Activated T-cell treated with anti-CD3 and anti-CD28 coated beads, Interleukin-2, amount 50 U/mL, for 48 hours (primary cell): ENCODE results near the gene HLA-DRB5.
"Not testable (repeated sequence)": the region's sequence is repeated elsewhere in the genome, so short reads cannot be mapped to it uniquely, and the experiment has no call there.

Experiments used
- DNase-seq, 2 experiments: peaks; one replicate each; pipeline ENCODE4 v3.0.0-alpha.2; 2020

Gene HLA-DRB5

DNA sequence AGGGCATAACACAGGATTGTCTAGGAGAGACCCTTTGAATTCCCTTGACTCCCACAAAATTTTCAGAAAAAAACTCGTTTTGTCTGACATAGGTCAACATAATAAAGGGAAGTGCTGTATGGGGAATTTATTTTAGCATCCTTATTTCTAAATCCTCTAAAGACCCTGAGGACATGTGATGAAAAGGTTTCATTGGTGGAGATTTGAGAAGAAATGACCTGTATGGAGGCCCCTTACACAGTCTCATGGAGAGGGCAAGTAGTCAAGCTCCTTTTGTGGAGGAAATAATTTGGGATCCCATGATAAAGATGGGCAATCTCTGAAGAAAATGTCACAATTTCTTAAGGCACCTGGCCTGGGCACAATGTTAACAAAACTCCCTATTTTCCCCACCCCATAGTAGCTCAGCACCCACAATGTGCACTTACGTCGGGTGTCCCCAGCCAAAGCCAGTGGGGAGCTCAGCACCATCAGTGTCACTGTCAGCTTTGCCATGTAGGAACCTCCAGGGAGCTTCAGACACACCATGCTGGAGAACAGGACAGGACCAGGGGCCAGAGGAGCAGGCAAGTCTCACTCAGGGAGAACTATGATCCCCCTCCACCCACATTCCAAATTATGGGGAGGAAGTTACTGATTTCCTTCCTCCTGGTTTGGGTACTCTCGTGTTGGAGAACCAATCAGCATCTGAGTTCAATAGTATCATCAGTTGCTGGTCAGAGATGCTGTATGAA, at the start of gene HLA-DRB5:
Gene HLA-DRB5 (minus strand): TSS at position 591 of the 734 bp plus-strand sequence. CDS start 63 bp downstream, at position 528.
- peak; percentile 15 to 17 for DNase-seq

DNA sequence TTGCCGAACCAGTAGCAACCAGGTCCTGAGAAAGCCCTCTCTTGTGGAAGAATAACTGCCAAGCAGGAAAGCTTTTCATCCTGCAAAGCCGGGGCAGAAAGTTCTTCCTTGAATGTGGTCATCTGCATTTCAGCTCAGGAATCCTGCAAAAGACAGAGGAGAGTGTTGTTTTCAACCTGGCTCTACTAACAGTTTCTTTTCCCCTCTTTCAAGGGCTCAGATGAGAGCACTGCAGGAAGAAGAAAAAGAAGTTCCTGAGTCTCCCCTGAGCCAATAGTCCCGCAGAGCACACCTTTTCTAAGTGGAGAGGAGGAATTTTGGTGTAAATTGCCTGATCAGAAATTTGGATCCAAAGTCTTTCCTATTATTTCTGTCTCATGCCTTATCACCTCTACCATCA, 48.9 kb upstream of the HLA-DRB5 start:
- no peak for DNase-seq

DNA sequence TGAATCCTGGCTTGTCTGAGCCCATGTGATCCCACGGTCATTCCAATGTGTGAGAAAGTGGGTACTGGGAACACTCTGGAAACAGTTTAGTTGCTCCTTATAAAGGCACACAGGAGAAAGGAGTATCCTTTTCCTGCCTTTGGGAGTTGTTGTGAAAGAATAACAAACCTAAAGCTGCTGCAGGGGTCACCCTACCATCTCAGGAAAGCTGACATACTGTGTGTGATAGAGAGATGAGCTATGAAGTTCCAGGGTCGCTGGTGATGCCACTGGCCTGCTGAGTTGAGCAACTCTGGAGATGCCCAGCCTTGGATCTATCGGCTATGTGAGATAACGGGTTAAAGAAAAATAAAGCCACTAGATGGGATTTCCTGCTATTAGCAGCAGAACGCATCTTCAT, 47.4 kb upstream of the HLA-DRB5 start:
- not testable (repeated sequence) for DNase-seq

DNA sequence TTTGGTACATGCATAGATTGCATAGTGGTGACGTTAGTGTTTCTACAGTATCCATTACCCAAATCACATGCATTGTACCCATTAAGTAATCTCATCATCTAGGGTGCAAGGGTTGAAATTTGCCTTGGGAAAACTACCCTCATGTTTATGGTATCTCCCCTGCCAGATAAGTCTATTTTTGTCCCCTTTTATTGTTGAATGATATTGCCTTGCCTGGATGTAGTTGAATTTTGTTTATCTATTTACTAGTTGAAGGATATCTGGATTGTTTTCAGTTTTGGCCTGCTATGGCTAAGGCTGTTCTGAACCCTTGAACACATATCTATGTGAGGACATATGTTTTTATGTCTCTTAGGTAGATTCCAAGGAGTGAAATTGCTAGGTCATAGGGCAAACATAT, 46.2 kb upstream of the HLA-DRB5 start:
- no peak for DNase-seq

DNA sequence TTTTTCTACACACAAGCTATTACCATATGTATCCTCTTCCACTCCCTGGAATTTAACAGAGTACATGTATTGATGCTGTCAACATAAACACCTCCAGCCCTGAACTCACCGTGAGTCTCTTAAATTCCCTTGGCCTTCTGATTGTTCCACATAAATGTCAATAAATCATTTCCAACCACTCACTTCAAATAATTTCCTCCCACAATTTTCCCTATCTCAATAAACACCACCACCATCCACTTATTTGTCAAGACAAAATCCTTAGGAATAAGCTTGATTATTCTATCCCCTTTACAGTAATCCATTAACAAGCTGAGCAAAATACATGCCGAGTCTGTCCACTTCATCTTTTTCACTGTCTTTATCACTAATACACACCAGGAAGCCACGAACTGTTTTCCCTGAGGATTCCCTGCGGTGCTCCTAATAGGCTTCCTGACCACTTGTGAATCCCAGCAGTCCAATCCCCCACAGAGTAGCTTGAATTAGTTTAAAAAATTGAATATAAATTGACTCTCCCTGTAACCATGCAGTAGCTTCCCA, 40.3 kb upstream of the HLA-DRB5 start:
- DNase-seq: no peak

DNA sequence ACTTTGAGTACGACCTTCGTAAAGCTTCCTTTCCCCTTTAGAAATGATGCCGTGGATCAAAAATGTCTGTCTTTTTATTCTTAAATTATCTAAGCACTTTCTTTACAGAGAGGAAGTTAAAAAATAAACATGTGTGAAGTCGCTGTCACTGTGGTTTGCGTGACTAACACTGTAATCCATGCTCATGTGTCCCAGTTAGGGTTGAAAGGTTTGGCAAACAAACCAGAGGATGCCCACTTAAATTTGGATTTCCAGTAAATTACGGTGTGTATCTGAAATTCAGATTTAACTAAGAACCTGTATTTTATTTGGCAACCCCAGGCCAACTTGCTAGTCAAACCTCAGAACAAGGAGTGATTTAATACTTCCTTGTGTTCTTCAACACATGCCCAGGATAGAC, 38.5 kb upstream of the HLA-DRB5 start:
- no peak for DNase-seq

DNA sequence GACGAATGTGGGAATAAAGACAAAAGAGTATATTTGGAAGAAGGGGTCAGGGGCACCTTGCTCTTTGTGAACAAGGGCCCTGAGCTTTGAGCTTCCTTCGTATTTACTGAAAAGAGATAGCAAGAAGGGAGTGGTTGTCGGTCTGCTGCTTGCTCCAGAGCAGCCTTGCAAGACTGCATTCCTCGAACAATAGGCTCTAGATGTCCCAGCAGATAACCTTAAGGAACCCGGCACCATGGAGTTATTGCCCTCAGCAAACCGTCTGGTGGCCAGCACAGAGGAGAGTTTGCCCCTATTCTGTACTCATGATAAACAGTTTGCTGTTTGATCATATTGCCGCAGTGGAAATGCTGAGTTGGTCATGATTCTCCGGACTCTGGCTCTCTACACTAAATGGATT, 36.9 kb upstream of the HLA-DRB5 start:
- no peak for DNase-seq

DNA sequence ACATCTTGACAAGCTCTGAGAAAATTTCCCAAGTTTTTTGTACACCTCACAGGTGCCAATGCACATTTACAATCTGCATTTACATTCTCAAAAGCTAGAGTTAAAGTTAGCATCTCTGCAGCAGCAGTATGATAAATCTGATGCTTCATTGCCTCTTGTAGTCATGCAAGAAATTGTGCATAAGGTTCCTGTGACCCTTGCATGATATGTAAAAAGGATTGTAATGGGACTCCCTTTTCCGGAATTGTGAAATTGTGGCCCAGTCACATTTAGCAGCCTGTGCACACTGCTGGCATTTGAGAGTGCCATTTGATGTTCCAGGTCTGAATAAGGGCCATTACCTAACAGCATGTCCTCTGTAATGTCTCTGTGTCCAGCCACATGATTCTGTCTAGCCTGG, 35.4 kb upstream of the HLA-DRB5 start:
- no peak for DNase-seq

DNA sequence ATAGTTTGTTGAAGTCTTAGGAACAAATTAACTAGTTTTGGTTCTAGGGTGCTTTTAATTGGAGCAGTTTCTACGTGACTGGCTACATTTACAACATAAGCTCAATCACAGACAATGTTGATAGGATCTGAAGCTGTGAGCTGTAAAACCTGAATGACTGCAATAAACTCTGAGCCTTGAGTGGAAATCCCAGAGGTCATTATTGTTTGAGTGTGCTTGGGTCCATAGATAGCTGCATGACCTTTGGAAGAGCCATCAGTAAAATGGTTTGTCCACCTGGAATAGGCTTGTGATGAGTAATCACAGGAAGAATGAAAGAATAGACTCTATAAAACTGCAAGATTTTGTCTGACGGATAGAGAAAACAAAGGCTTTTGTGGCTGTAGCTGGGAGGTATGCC, 32.9 kb upstream of the HLA-DRB5 start:
- no peak for DNase-seq

DNA sequence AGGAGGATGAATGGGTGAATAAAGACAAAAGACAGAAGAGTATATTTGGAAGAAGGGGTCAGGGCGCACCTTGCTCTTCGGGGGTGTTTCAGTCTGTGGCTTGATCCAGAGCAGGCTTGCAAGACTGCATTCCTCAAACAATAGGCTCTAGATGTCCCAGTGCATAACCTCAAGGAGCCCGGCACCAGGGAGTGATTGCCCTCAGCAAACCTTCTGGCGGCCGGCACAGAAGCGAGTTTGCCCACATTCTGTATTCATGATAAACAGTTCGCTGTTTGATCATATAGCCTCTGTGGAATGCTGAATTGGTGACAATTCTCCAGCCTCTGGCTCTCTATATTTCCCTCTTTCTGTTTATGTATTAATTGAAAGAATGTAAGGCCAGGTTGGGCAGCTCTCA, 29.7 kb upstream of the HLA-DRB5 start:
- no peak for DNase-seq

DNA sequence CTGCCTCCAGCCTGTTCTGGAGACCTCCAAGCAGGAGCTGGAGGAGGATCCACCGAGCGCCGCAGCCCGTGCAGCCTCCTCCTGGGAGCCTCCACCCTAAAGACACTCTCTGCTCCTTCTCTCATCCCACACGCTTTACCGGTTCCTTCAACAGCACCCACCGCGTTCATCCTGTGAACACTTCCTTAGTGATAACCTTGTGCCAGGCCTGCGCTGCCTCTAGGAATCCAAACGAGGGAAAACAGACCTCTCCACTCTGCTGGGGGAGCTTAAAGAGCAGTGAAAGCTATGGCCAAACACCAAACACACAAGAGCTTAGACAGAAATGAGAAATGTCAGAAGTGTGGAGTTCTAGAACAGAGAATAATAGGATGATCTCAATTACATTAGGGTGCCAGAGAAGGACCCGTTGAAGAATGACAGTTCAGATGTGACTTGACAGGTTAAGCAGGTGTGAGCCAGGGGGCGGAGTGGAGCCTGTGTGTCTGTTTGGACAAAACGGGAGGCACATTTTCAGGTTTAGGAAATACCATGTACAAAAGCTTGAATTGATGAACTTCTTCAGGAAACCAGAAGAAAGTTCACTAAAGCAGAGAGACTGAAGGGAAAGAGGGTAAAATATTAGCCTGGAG, 28.5 kb upstream of the HLA-DRB5 start:
- no peak for DNase-seq

DNA sequence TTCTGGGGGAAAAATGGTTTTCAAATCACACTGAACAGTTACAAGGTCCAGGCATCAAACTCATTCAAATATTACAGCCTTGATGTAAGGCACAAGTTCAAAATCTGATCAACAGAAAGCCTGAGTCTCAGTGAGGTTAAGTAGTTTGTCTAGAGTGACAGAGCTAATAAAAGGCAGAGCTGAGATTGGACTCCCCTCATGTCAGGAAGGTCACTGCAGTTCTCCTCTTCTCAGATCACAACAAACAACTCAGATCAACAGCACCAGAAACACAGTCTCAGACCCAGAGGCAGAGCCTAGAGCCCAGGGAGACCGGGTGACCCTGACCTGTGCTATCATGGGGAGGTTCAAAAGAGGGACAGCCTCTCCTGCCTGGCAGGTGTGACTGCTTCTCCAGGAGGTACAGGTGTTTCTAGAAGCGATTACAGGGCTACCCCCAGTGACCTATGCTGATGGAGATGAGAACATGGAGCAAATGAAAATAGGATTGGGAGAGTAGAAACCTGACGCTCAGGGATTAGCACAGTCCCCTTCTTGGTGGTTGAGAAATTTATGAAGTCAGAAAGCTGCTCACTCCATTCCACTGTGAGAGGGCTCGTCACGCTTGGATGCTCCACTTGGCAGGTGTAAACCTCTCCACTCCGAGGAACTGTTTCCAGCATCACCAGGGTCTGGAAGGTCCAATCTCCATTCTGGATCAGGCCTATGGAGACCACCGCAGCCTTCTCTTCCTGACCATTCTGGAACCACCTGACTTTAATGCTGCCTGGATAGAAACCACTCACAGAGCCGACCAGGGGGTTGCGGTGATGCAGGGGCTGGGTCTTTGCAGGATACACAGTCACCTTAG, 24.3 kb upstream of the HLA-DRB5 start:
- no peak for DNase-seq

DNA sequence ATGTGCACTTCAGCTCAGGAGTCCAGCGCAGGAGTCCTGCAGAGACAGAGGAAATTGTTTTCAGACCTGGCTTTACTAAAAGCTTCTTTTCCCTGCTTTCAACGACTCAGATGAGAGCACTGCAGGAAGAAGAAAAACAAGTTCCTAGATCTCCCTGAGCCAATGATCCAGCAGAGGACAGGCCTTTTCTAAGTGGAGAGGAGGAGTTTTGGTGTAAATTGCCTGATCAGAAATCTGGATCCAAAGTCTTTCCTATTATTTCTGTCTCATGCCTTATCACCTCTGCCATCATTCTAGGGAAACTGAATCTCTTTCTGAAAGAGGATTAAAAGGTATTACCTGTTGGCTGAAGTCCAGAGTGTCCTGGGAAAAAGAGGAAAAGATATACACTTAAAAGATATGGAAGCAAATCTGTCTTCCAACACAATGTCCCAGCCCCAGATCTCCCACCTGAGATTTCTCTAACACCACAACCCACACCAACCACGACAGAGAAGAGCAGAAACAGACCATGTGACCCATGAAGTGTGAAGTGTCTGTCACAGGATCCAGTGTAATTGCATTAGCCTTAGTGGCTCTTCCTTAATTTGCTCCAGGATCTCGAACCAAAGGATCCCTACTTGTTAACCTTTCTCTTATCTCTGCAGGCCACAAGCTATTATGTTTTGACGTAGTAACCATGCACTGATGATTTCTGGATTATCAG, 23.1 kb upstream of the HLA-DRB5 start:
- no peak for DNase-seq

DNA sequence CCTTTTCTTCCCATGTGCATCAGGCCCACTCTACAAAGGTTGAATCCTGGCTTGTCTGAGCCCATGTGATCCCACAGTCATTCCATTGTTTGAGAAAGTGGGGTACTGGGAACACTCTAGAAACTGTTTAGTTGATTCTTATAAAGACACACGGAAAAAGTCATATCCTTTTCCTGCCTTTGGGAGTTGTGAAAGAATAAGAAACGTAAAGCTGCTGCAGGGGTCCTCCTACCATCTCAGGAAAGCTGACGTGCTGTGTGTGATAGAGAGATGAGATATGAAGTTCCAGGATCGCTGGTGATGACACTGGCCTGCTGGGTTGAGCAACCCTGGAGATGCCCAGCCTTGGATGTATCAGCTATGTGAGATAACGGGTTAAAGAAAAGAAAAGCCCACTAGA, 21.3 kb upstream of the HLA-DRB5 start:
- DNase-seq: no peak

DNA sequence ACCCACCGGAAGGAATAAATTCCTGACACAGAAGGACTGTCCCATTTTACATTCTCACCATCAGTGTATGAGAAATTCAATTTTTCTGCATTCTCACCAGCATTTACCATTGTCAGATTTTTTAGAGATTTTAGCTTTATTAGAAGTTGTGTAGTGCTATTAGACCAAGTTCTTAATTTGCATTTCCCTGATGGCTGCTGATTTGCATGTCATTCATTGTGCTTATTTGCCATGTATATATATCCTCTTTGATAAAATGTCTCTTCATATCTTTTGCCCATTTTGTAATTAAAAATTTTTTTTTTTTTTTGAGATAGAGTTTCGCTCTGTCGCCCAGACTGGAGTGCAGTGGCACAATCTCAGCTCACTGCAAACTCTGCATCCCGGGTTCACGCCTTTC, 9.8 kb upstream of the HLA-DRB5 start:
- DNase-seq: no peak

DNA sequence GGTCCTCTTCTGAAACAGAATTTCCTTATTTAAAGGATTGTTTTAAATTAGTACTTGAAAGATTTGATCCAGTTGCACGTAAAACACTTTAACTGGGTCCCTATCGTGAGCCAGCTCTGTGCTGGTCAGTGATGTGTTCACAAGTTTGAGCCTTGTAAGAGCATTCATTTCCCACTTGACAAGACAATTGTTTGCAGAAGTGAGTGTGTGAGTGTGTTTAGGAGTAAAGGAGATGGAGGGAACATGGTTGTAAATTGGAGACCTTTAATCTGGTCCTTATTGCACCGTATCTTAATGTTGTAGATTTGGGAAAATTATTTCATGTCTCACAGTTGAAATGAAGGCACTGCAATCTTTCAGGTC, 325 bp upstream of the HLA-DRB5 start:
- not testable (repeated sequence) for DNase-seq

DNA sequence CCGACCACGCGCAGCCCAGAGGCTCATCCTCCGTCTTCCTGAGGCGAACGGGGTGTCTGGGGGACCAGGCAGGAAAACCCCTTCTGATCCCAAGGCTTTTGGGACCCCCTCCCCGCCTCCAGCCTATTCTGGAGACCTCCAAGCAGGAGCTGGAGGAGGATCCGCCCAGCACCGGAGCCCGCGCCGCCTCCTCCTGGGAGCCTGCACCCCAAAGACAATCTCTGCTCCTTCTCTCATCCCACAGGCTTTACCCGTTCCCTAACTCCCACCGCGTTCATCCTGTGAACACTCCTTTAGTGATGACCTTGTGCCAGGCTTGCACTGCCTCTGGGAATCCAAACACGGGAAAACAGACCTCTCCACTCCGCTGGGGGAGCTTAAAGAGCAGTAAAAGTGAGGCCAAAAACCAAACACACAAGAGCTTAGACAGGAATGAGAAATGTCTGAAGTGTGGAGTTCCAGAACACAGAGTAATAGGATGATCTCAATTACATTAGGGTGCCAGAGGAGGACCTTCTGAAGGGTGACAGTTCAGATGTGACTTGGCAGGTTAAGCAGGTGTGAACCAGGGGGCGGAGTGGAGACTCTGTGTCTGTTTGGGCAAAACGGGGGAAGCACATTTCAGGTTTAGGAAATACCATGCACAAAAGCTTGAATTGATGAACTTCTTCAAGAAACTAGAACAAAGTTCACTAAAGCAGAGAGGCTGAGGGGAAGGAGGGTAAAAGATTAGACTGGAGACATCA, 7.6 kb downstream of the HLA-DRB5 start:
- DNase-seq: no peak

DNA sequence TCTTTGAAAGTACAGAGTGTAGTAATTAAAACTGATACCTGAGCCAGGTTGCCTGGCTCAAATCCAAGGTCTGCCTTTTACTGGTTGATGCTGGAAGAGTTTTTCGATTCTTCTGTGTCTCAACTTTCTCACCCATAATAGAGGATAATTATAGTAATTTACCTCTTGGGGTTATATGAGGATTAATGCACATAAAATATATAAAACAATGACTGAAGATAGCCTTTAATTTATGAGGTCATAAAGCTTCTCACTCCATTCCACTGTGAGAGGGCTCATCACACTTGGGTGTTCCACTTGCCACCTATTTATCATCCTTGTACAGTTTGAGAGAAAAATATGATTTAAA, 10.2 kb downstream of the HLA-DRB5 start:
- DNase-seq: no peak

DNA sequence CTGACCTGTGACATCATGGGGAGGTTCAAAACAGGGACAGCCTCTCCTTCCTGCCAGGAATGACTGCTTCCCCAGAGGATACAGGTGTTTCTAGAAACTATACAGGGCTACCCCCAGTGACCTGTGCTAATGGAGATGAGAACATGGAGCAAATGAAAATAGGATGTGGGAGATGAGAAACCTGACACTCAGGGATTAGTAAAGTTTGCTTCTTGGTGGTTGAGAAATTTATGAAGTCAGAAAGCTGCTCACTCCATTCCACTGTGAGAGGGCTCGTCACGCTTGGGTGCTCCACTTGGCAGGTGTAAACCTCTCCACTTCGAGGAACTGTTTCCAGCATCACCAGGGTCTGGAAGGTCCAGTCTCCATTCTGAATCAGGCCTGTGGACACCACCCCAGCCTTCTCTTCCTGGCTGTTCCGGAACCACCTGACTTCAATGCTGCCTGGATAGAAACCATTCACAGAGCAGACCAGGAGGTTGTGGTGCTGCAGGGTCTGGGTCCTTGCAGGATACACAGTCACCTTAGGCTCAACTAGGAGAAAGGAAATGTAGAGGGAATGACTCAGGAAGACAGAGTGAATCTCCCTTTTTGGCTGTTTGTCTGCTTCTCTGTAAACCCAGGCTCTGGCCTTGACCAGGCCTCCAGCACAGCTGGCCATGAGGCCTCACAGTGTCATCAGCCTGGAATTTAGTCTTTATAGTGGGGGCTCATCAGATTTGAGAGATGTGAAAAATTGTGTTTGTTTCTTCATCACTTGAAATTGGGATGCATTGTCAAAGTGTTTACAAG, 10.8 kb downstream of the HLA-DRB5 start:
- no peak for DNase-seq

DNA sequence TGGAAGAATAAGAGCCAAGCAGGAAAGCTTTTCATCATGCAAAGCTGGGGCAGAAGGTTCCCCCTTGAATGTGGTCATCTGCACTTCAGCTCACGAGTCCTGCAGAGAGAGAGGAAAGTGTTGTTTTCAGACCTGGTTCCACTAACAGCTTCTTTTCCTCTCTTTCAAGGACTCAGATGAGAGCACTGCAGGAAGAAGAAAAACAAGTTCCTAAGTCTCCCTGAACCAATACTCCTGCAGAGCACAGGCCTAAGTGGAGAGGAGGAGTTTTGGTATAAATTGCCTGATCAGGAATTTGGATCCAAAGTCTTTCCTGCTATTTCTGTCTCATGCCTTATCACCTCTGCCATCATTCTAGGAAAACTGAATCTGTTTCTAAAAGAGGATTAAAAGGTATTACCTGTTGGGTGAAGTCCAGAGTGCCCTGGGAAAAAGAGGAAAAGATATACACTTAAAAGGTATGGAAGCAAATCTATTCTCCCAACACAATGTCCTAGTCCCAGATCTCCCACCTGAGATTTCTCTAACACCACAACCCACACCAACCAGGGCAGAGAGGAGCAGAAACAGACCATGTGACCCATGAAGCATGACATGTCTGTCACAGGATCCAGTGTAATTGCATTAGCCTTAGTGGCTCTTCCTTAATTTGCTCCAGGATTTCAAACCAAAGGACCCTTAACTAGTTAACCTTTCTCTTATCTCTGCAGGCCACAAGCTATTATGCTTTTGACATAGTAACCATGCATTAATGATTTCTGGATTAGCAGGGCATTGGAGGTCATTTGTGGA, 12.2 kb downstream of the HLA-DRB5 start:
- DNase-seq: no peak

DNA sequence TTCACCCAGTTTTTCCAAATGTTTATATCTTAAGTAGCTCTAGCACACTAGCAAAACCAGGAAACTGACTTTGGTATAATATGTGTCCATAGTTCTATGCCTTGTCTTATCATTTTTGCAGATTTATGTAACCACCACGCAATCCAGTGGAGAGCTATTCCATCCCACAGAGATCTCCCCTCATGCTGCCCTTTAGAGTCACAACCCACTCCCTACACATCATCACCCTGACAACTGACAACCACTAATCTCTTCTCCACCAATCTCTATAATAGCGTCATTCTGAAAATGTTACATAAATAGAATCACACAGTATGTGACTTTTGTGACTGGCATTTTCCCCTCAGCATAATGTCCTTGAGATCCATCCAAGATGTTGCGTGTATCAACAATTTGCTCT, 29.1 kb downstream of the HLA-DRB5 start:
- no peak for DNase-seq
